GM04504 (cell line): ENCODE results near the gene HMGB2.
A peak's percentile ranks its signal among the peaks of the same experiment; 100 is the strongest.

Source experiments
- DNase-seq: peaks from one replicate; pipeline ENCODE4 v3.0.0-alpha.2; 2012; ENCODE audit warnings: low read depth

HMGB2 gene

GRCh38 chr4:173288698-173289352, 45.3 kb downstream of the HMGB2 start:
- DNase-seq: no peak

- peak; percentile 32 for DNase-seq
Observed at GRCh38 chr4:173288296-173288695, 45.9 kb downstream of the HMGB2 start.

GRCh38 chr4:173287486-173287885, 46.7 kb downstream of the HMGB2 start:
- no peak for DNase-seq

- DNase-seq: no peak
Observed at GRCh38 chr4:173284463-173284862, 49.7 kb downstream of the HMGB2 start.

DNA sequence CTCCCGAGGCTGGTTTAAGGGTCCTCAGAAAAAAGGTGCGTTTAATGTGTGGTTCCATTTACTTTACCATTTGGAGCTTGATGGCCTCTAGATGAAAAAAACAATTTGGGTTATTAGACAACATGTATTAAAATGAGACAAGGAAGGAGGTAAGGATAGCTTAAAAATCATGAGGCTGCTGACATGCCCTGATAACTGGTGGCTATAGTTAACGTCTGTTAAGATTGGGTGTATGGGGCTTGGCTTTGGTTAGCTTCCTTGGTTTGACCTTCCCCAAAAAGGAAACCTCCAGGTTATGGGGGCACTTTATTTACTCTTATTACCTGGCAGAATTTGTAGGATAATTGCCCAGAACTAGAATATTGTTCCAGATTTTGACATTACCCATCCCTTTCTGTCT, 51.5 kb downstream of the HMGB2 start:
- no peak for DNase-seq

DNA sequence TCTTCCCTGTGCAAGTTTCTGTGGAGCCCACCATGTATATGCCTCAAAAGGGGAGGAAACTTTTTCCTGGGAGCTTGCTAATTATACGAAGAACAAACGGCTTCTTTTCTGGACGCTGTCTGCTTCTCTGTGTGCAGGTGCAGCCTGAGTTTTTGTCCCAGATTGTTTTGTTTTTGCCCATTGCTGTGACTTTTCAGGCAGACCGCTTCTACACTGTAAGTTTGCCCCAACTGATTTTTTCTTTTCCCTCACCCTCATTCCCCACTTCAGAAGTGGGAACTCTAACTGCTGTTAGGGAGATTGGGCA, 51.9 kb downstream of the HMGB2 start:
- no peak for DNase-seq

GRCh38 chr4:173281406-173282255, 52.5 kb downstream of the HMGB2 start:
- no peak for DNase-seq
